GM21737 (cell line): Measurements from ENCODE around the gene ARF5.
A peak's percentile ranks its signal among the peaks of the same experiment; 100 is the strongest.

Experiments used
- ATAC-seq: cut with Tn5 transposase; IDR thresholded peaks from one replicate; pipeline ENCODE4 v1.9.1; 2021; ENCODE audit warnings: mild to moderate bottlenecking, moderate library complexity; ENCODE audit not compliant: unreplicated experiment

Gene ARF5

GRCh38 chr7:127588697-127589482 is 679 bp downstream of the ARF5 start:
- ATAC-seq: peak; percentile 11

GRCh38 chr7:127589896-127590295 is 1.7 kb downstream of the ARF5 start:
- no peak for ATAC-seq

- no peak for ATAC-seq
Measured at GRCh38 chr7:127591189-127591588, 3.0 kb downstream of the ARF5 start.

GRCh38 chr7:127591591-127591990 is 3.4 kb downstream of the ARF5 start:
- ATAC-seq: no peak

- ATAC-seq: no peak
Measured at GRCh38 chr7:127592550-127592949, 4.3 kb downstream of the ARF5 start.

- ATAC-seq: no peak
Measured at GRCh38 chr7:127594490-127594889, 6.3 kb downstream of the ARF5 start.

- no peak for ATAC-seq
Measured at GRCh38 chr7:127595737-127596136, 7.5 kb downstream of the ARF5 start.

- ATAC-seq: no peak
Measured at GRCh38 chr7:127598318-127598717, 10.1 kb downstream of the ARF5 start.

- ATAC-seq: no peak
Measured at GRCh38 chr7:127600885-127601284, 12.7 kb downstream of the ARF5 start.

GRCh38 chr7:127608446-127608845 is 20.2 kb downstream of the ARF5 start:
- ATAC-seq: no peak

- ATAC-seq: no peak
Measured at GRCh38 chr7:127609297-127609696, 21.1 kb downstream of the ARF5 start.

GRCh38 chr7:127612263-127612662 is 24.1 kb downstream of the ARF5 start:
- no peak for ATAC-seq

GRCh38 chr7:127616724-127617123 is 28.5 kb downstream of the ARF5 start:
- ATAC-seq: no peak

- ATAC-seq: no peak
Measured at GRCh38 chr7:127618042-127618441, 29.8 kb downstream of the ARF5 start, which contains the start of gene PAX4. Gene PAX4 (minus strand): TSS chr7:127618142. CDS start chr7:127615928, 2,214 bp downstream.

GRCh38 chr7:127618775-127619174 is 30.6 kb downstream of the ARF5 start:
- no peak for ATAC-seq

GRCh38 chr7:127619681-127620405 is 31.6 kb downstream of the ARF5 start:
- ATAC-seq: no peak

GRCh38 chr7:127620406-127621233 is 32.4 kb downstream of the ARF5 start:
- ATAC-seq: no peak

- ATAC-seq: no peak
Measured at GRCh38 chr7:127625331-127625730, 37.1 kb downstream of the ARF5 start.

- ATAC-seq: no peak
Measured at GRCh38 chr7:127628445-127628844, 40.2 kb downstream of the ARF5 start.

- no peak for ATAC-seq
Measured at GRCh38 chr7:127629268-127629854, 41.1 kb downstream of the ARF5 start.
